ENCODE results near the gene OR52A1.
"Not testable (repeated sequence)": the region's sequence is repeated elsewhere in the genome, so short reads cannot be mapped to it uniquely, and the experiment has no call there.

OR52A1 gene

DNA sequence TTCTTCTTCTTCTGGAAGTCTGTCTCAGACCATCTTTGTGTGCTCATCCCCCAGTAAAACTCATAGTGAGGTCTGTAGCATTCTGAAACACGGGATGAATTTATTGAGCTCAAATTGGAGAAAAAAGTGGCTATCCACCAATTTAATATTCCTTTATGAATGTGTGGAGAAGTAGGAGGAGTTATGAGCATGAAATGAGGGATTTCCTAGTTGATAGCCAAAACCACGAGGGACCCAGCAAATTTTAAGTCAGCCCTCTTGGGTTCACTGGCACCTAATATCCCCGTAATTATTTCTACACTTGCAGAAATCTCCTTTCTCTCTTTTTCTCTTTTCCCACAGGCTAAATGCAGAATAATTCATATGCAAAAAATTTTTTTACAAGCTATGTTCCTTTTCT is at the start of gene OR52A1:
Gene OR52A1, minus strand, starts transcription at position 101 of the 400 bp plus-strand sequence. CDS start 2,388 bp downstream, outside the sequence.
- DNase-seq: no peak

DNA sequence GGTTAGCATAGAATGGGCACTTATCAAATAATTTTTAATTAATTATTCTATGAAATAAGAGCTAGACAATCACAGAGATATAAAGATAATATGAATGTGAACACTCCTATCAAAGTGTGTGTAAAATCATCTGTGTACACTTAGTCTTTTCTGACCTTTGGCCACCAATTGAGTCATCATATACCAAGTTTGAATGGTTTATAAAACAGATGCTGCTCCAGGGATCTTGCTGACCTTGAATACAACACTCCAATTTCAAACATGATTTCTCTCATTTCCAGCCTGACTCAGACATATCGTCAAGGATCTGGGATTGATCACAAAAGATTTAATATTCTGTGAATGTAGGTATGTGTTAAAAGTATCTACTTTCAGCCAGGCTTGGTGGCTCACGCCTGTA is 48.8 kb upstream of the OR52A1 start:
- DNase-seq: no peak

DNA sequence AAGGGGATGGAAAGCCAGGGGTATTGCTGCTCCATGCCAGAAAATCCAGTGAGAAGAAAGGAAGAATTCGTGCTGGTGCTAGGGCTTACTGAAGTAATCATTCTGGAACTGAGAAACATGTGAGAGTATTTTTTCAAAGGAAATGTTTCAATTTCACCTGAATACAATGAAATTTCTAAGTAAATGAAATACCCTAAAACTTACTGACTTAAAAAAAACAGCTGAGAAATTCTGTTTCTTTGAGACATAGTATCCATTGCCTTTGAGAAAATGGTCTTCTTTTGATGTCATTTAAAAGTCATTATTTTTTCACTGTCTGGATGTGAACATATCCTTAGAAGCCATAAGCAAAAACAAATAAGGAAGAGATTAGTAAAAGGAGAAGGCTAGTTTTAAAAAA is 46.0 kb upstream of the OR52A1 start, which contains the start of gene OR51V1:
Gene OR51V1, minus strand, starts transcription at position 101 of the 400 bp plus-strand sequence. Its CDS starts 0 bp downstream, at position 101.
- no peak for DNase-seq

GRCh38 chr11:5198285-5198684 is 43.7 kb upstream of the OR52A1 start:
- no peak for DNase-seq

- DNase-seq: no peak
These were observed 43.0 kb upstream of the OR52A1 start for GRCh38 chr11:5197536-5197935.

- no peak for DNase-seq
These were observed 42.2 kb upstream of the OR52A1 start for GRCh38 chr11:5196731-5197130.

DNA sequence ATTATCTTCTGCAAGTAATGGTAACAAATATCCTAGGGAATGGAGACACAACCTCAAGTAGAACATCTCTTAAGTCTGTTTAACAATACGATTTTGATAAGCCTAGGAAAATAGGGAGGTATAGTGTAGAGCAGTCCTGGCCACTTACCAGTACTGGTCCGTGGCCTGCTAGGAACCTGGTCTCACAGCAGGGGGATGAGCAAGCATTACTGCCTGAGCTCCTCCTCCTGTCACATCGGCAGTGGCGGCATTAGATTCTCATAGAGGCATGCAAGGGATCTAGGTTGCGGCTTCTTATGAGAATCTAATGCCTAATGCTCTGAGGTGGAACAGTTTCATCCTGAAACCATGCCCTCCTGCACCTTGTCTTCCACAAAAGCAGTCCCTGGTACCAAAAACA is 41.5 kb upstream of the OR52A1 start:
- no peak for DNase-seq

- no peak for DNase-seq
These were observed 38.2 kb upstream of the OR52A1 start for GRCh38 chr11:5192738-5193137.

DNA sequence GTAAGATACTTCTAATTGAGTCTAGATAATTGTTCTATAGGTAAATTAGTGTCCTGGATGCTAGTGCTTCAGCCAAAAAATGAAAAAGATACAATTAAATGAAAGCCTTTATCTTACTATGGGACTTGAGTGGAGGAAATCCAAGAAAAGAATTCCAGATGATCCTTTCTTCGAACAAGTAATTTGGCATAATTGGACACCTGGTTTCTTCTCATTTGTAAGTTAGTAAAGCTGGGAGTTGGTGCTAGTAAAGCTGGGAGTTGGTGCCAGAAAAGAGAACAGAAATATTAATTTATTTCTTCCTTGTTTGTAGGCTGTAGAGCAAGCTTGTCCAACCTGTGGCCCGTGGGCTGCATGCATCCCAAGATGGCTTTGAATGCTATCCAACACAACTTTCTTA is 33.6 kb upstream of the OR52A1 start:
- no peak for DNase-seq

- no peak for DNase-seq
These were observed 23.7 kb upstream of the OR52A1 start for GRCh38 chr11:5178046-5178837.

DNA sequence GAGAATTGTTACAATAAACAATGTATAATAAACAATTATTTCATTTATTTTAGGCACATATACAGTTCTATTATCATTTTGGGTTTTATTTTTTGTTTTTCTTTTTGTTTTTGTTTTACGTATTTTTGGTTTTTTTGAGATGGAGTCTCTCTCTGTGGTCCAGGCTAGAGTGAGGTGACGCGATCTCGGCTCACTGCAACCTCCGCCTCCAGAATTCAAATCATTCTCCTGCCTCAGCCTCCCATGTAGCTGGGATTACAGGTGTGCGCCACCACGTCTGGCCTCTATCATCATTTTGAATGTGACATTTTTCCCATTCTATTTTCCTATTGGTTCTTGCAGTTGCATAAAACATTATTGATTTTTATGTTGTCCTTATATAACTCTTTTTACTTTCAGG is 20.4 kb upstream of the OR52A1 start:
- no peak for DNase-seq

DNA sequence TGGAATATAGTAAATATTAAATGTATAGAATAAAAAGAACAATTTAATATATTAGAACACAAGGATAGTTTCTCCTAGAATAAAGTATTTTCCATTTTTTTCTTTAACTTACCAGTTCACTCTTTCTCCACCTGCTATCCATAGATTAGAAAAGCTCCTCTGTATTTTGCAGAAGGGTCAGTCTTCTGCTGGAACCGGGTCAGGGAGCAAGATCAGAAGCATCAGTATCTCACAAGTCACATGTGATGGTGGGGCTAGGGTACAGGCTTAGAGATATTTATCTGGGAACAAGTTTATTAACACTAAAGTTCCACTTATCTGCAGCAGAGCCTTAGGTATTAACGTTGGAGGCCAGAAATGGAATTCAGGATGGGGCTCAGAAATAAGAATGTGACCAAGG is 17.3 kb upstream of the OR52A1 start:
- DNase-seq: no peak

- DNase-seq: not testable (repeated sequence)
These were observed 11.3 kb upstream of the OR52A1 start for GRCh38 chr11:5165898-5166297.

DNA sequence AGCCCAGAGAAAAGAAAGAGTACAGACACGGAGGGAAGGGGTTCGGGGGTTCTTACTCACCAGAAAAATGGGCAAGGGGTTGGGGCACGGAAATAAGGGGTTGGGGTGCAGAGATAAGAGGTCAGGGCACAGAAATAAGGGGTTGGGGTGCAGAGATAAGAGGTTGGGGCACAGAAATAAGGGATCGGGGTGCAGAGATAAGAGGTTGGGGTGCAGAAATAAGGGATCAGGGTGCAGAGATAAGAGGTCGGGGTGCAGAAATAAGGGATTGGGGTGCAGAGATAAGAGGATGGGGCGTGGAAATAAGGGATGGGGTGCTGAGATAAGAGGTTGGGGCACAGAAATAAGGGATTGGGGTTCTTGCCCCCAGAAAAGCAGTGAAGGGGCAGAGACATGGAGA is 10.2 kb upstream of the OR52A1 start:
- not testable (repeated sequence) for DNase-seq

DNA sequence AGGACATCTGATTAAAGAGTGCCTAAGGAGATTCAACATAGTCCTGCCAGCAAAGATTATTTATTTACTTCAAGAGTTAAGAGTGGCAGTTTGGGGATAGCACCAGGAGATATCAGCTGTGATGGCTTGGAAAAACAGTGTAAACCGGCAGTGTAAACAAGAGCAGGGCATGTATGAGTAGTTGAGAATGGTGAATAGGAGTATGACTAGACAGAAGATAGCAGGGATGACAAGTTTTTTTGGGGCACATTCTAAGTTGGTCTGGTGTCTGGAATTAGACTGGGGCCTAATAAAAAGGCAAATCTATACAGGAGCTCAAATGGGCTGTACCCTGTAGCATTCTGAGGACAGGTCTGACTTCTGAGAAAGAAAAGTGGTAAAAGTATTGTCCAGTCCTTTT is 6.5 kb upstream of the OR52A1 start:
- not testable (repeated sequence) for DNase-seq

GRCh38 chr11:5160217-5160616 is 5.7 kb upstream of the OR52A1 start:
- DNase-seq: not testable (repeated sequence)

- DNase-seq: no peak
These were observed 5.2 kb upstream of the OR52A1 start for GRCh38 chr11:5159806-5160205.

DNA sequence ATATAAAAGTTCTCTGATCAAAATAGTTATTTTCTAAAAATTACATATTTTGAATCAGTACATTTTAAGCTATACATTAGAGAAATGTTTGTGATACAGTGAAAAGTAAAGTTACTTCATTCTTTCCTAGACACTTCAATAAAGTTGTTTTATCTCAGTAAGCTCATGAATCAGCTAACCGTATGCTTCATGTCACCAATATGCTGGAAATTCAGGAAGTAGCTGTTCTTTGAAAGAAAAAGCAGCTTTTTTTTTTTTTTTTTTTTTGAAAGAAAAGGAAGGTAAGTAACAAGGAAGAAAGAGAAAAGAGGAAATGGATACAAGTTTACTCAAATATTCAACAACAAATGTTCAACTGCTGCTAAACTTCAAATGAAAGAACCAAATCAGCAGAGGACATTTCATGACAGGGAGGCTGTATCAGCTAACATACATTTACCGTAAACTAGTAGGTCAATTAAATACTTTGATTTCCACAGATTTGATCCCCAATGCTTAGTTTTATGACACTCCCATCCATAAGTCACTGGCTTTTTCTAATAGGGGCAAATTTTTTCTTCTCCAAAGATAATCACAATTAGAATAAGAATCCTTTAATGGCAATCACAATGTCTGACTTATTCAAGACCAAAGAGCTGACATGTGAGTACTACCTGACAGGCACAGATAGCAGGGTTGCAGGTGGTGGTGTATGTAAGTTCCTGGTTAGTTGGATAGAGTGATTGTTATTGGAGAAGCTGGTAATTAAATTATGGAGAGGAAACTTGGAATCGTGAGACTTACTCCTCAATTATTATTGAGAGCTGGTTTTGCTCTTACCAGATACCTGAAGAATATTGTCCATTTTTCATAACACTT is 754 bp downstream of the OR52A1 start:
- DNase-seq: no peak

- DNase-seq: no peak
These were observed 2.8 kb downstream of the OR52A1 start for GRCh38 chr11:5151713-5152153.

DNA sequence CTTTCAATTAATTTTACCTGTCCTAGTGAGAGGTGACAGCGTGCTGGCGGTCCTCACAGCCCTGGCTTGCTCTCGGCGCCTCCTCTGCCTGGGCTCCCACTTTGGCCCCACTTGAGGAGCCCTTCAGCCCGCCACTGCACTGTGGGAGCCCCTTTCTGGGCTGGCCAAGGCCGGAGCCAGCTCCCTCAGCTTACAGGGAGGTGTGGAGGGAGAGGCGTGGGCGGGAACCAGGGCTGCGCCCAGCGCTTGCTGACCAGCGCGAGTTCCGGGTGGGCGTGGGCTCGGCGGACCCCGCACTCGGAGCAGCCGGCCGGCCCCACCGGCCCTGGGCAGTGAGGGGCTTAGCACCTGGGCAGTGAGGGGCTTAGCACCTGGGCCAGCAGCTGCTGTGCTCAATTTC is 10.4 kb downstream of the OR52A1 start:
- not testable (repeated sequence) for DNase-seq

DNA sequence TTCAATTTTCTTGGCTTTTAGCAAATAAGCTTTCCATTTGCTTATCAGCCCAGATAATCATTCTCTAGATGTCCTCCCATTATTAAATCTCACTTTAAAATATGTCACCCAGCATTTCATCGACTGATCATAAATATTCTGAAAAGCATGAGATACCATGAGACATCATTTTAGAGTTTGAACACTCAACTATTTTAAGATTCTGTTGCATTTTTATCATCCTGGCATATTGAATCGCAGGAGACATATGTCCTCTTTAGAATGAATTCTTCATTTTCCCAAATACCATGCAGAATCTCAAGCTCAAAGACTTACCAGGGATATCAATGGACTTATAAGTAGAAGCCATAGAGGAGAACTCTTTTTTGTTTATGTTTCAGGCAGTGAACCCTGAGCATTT is 16.6 kb downstream of the OR52A1 start, which contains the start of gene OR52A5:
Gene OR52A5, minus strand, starts transcription at position 361 of the 400 bp plus-strand sequence. CDS start 5,714 bp downstream, outside the sequence.
- no peak for DNase-seq

DNA sequence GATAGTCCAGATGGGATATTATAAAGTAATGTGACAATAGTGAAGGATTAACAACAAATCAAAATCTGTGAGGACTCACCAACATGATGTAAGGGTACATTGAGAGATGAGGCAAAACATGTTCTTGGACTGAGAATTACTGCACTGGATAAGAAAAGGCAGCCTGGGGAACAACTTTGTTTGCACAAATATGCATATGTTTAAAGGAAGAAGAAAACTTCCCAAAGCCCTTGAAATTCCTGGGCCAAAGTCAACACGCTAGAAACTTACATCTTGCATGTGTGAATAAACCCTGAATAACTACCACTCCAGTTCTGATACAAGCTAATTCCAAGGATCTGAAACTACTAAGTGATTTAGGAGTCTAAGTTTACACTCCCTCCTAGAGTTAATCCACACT is 17.5 kb downstream of the OR52A1 start:
- no peak for DNase-seq

- no peak for DNase-seq
These were observed 18.3 kb downstream of the OR52A1 start for GRCh38 chr11:5136261-5136660.

Data from DMS79 treated with DMSO at 0.1 percent for 48 hours (cell line).